ENCODE results near the gene RARB. TPM values are rescaled to one million over a fixed set of nuclear protein-coding genes. Genes with fewer than 3 reads are reported as not detected.

The RARB gene
- total RNA-seq, 3 donors from 2014 or later, result 0.80 to 20.1 (median 8.2) TPM

DNA sequence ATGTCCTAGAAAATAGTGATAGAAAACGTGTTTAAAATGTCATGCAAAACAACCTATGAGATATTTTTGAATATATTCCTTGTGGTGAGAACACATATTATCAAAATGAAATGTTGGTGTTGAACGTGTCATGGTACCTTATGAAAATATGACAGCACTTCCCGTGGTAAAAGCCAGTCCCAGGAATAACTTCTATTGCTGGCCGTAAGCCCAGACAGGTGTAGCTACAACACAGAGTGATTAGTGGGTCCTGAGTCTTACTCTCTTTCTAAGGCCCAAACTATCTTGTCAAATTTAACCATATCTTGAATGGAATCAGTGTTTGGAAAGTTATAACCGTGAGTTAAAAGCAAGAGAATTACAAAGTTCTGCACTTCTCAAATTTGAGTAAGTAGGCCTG lies 24.1 kb downstream of the RARB start:
- Histone ChIP-seq H3K4me3 (no peak overlapping the region), H3K9me3 (no peaks in the 10 kb centered on the region), H3K27ac (peak overlapping the region in 1 of 2 donors; percentile 25), H3K27me3 (no peaks in the 10 kb centered on the region), H3K36me3 (no peaks in the 10 kb centered on the region), H3K4me1 (peaks cover 0 to 9% of the 10 kb centered on the region in 2 donors)
- intact Hi-C loops (cut with DNase I; ENCODE audit: low total_unique reads), result no loop called here
- DNase-seq (ENCODE audit: low spot score in 2 of 2), result no peak
- TF ChIP-seq POLR2A (IDR thresholded peaks at IDR 0.05), result no peak

DNA sequence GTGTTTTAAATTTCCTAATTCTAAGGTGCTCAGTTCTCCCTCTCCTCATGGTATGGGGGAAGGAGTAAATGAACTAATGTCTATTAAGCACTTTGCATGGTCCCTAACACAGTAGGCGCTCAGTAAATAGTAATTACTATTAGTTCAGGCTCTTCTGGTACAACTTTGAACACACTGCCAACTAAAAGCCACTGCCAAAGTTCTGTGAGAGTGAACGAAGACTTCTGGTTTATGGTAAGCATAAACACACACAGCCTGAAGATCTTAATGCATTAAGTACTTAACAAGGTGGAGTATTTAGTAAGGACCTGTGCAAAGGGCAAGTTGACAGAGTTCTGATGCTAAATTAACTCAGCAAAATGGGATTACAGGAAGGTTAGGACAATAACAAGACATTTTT lies 24.7 kb downstream of the RARB start:
- intact Hi-C loops (cut with DNase I; ENCODE audit: low total_unique reads), result no loop called here
- H3K4me1 ChIP-seq, result peaks cover 0 to 9% of the 10 kb centered on the region in 2 donors
- H3K27ac ChIP-seq, result peak overlapping the region in 1 of 2 donors; percentile 19

DNA sequence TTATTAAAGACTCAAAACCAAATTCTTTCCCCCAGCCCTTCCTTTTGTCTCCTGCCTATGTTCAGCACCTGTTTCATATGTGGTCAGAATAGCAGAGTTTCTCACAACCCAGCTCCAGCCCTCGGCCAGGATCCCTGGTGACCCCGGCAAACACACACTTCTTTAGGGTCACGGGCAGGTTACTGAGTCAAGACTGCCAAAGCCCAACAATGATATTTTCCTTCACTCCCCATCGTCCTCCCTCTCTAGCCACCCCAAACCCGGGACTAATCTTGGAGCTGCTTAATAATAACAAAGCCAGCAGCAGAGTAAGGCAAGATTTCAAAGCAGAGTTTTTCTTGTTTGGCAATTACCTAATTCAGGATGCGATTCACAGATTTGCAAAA lies 25.5 kb downstream of the RARB start:
- Histone ChIP-seq H3K9me3 (no peaks in the 10 kb centered on the region), H3K4me1 (peaks cover 0 to 13% of the 10 kb centered on the region in 2 donors), H3K27me3 (no peaks in the 10 kb centered on the region), H3K36me3 (no peaks in the 10 kb centered on the region), H3K4me3 (peak overlapping the region in 2 of 3 donors; percentile 10 to 46), H3K27ac (peak overlapping the region; percentile 78 to 80)
- TF ChIP-seq POLR2A (IDR thresholded peaks at IDR 0.05), result no peak
- TF ChIP-seq, protein P1, sequence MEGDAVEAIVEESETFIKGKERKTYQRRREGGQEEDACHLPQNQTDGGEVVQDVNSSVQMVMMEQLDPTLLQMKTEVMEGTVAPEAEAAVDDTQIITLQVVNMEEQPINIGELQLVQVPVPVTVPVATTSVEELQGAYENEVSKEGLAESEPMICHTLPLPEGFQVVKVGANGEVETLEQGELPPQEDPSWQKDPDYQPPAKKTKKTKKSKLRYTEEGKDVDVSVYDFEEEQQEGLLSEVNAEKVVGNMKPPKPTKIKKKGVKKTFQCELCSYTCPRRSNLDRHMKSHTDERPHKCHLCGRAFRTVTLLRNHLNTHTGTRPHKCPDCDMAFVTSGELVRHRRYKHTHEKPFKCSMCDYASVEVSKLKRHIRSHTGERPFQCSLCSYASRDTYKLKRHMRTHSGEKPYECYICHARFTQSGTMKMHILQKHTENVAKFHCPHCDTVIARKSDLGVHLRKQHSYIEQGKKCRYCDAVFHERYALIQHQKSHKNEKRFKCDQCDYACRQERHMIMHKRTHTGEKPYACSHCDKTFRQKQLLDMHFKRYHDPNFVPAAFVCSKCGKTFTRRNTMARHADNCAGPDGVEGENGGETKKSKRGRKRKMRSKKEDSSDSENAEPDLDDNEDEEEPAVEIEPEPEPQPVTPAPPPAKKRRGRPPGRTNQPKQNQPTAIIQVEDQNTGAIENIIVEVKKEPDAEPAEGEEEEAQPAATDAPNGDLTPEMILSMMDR (IDR thresholded peaks at IDR 0.05), result no peak
- TF ChIP-seq POLR2AphosphoS5 (IDR thresholded peaks at IDR 0.05), result no peak
- DNase-seq (ENCODE audit: low spot score in 2 of 2), result no peak
- intact Hi-C loops (cut with DNase I; ENCODE audit: low total_unique reads), result no loop called here

More for the DNA sequence above, 24.7 kb downstream of the RARB start:
- no peak for DNase-seq (ENCODE audit: low spot score in 2 of 2)
- no peaks in the 10 kb centered on the region for H3K36me3 ChIP-seq
- no peaks in the 10 kb centered on the region for H3K27me3 ChIP-seq
- TF ChIP-seq POLR2A (IDR thresholded peaks at IDR 0.05) (no peak), POLR2AphosphoS5 (IDR thresholded peaks at IDR 0.05) (no peak)
- TF ChIP-seq, protein P1 (IDR thresholded peaks at IDR 0.05), result no peak
- no peaks in the 10 kb centered on the region for H3K9me3 ChIP-seq
- no peak overlapping the region for H3K4me3 ChIP-seq

DNA sequence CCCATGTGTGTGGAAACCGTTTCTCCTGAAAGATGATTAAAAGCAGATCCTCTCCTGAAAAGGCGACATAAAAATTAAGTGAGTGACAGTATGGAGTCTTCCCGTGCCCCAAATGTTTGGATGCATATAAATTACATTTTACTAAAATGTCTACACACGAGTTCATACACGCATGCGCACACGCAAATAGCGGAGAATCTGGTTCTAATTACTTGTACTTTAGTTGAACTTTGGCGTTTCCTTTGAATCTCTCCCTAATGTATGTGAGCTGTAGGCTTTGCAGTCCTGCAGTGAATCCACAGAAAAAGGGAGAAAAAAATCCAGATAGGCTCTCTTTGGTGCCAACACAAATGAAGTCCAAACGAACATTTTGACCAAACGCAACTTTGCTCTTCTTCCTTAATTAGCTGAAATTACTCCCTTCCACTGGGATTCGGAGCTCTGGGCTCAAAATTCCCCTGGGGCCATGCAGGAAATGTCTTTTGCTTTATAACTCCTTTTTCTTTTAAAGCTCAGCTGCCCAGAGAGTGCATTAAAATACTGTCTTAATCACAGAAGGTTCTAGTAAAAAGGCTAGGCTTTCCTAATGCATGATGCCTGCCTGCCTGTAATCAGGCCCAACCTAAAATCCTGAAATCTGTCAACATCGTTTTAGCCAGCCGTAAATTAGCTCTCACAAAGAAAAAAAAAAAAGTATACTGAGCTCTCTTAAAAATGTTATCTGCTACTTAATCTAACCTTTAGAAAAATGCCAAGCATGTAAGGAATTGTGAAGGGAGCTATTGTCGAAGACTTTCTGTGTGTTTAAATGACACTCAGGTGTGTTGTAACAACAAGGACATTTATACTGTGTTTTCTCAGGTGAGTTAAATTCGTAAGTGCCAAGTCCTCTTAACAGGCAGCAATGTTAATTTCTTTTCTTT lies 26.2 kb downstream of the RARB start:
- Histone ChIP-seq H3K27ac (peak overlapping the region; percentile 78 to 80), H3K36me3 (no peaks in the 10 kb centered on the region), H3K9me3 (no peaks in the 10 kb centered on the region), H3K4me1 (peaks cover 0 to 8% of the 10 kb centered on the region in 2 donors), H3K27me3 (no peaks in the 10 kb centered on the region), H3K4me3 (peak overlapping the region in 2 of 3 donors; percentile 10 to 46)
- TF ChIP-seq, protein P1 (IDR thresholded peaks at IDR 0.05), result no peak
- no peak for TF ChIP-seq POLR2A (IDR thresholded peaks at IDR 0.05)
- TF ChIP-seq POLR2AphosphoS5 (IDR thresholded peaks at IDR 0.05), result no peak
- intact Hi-C loops (cut with DNase I; ENCODE audit: low total_unique reads), result no loop called here
- no peak for DNase-seq (ENCODE audit: low spot score in 2 of 2)

DNA sequence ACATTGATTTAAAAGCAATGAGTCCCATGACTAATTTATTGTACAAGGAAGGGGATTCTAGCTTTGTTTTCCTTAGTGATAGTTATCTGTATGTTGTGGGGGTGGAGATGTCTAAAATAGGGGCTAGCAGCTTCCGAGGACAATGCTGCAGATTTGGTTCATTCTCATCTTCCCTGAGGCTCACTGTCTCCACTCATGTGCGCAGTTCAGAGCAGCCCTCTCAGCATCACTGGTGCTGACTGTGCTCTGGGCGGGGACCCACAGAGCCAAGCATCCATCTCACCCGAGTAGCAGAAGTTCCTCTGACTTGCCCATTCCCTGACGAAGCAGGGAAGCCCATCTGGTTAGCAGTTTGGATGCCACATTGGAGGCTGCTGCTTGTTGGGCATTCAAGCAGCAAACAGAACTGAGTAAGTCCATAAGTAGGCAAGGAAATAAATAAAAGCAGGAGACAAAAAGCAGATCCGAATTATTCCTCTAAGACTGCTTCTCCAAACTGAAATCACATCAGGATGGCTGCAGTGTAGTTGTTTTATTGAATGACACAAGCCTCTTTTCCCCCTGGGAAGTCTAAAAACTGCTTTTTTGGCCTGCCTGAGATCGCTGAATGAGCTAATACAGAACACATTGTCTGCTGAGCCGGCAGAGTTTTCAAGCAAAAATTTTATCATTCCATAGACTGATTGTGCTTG lies 27.5 kb downstream of the RARB start:
- no peaks in the 10 kb centered on the region for H3K9me3 ChIP-seq
- TF ChIP-seq POLR2A (IDR thresholded peaks at IDR 0.05) (no peak), POLR2AphosphoS5 (IDR thresholded peaks at IDR 0.05) (no peak)
- TF ChIP-seq, protein P1 (IDR thresholded peaks at IDR 0.05), result no peak
- peak overlapping the region in 2 of 3 donors; percentile 1 to 39 for H3K4me3 ChIP-seq
- H3K4me1 ChIP-seq, result peaks cover 0 to 5% of the 10 kb centered on the region in 2 donors
- DNase-seq (ENCODE audit: low spot score in 2 of 2), result no peak
- H3K27ac ChIP-seq, result peak overlapping the region; percentile 78 to 80
- H3K36me3 ChIP-seq, result no peaks in the 10 kb centered on the region
- H3K27me3 ChIP-seq, result no peaks in the 10 kb centered on the region
- intact Hi-C loops (cut with DNase I; ENCODE audit: low total_unique reads), result no loop called here

Data from breast epithelium (tissue), 4 donors.